Measurements from ENCODE around the gene LRIG1.
A peak's percentile ranks its signal among the peaks of the same experiment; 100 is the strongest.
"Not testable (repeated sequence)": the region's sequence is repeated elsewhere in the genome, so short reads cannot be mapped to it uniquely, and the experiment has no call there.

The LRIG1 gene

DNA sequence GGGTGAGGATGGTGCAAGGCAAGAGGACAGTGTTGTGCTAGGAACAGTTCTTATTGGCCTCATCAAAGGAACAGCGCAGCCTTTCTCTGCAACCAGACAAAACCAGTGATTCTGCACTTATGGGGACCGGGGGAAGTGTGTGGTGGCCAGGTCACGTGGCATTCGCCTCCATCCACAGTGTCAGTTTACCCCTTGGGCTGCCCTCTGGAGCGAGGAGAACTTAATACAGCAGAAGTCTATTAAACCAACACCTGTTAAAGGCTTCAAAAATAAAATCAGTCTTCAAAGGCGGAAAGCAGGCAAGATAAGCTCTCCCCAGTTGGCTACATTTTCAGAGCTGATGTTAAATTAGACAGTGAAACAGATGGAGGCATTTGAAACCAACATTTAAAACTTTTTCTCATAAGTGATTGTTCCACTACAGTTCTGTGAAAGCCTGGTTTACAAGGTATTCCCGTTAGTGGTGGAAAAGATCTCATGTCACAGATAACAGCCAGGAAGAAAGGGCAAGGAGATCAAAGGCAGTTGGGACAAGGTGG lies 75.2 kb downstream of the LRIG1 start:
- no peak for DNase-seq (ENCODE audit: low read depth)
- TF ChIP-seq, protein P1, sequence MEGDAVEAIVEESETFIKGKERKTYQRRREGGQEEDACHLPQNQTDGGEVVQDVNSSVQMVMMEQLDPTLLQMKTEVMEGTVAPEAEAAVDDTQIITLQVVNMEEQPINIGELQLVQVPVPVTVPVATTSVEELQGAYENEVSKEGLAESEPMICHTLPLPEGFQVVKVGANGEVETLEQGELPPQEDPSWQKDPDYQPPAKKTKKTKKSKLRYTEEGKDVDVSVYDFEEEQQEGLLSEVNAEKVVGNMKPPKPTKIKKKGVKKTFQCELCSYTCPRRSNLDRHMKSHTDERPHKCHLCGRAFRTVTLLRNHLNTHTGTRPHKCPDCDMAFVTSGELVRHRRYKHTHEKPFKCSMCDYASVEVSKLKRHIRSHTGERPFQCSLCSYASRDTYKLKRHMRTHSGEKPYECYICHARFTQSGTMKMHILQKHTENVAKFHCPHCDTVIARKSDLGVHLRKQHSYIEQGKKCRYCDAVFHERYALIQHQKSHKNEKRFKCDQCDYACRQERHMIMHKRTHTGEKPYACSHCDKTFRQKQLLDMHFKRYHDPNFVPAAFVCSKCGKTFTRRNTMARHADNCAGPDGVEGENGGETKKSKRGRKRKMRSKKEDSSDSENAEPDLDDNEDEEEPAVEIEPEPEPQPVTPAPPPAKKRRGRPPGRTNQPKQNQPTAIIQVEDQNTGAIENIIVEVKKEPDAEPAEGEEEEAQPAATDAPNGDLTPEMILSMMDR (conservative IDR thresholded peaks at IDR 0.05; ENCODE audit: low read depth, low read length) = no peak
- no peak overlapping the region for H3K4me3 ChIP-seq (ENCODE audit: low read depth, low read length)

DNA sequence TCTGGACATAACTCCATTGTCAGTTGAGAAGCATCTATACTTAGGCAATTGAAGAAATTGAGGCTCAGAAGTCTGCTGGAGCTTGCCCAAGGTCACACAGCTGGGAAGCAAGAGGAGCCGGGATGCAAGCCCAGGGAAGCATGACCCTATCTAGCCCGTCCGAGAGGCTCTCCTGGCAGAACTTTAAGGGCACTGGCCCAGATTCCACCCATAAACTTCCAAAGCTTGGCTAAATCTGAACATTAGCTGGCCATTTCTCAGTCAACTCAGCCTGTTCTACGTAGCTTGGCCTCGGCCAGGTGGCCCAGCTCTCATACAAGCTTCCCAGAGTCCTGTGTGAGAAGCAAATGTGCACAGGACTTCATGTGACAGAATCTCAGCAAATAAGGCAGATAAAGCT lies 75.8 kb downstream of the LRIG1 start:
- H3K4me3 ChIP-seq (ENCODE audit: low read depth, low read length) = no peak overlapping the region
- no peak for DNase-seq (ENCODE audit: low read depth)
- TF ChIP-seq, protein P1 (conservative IDR thresholded peaks at IDR 0.05; ENCODE audit: low read depth, low read length) = no peak

DNA sequence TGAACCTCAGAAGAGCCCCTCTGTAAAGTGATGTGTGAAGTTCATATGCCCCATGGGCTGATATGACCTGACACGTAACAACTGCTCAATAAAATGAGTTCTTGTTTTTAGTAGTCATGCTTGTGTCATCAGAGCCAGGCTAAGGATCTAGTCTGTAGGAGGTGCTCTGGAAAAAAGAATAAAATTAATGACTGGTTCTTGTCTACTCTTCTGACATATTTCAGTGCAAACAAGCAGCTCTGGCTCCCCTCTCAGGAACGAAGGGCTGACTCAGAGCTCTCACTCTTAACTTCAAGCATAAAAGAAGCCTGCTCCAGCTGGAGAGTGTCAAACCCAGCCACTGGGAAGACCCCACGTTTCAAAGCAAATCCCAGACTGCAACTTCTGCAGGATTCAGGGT lies 77.0 kb downstream of the LRIG1 start:
- H3K4me3 ChIP-seq (ENCODE audit: low read depth, low read length) = no peak overlapping the region
- peak; percentile 84 for DNase-seq (ENCODE audit: low read depth)
- TF ChIP-seq, protein P1 (conservative IDR thresholded peaks at IDR 0.05; ENCODE audit: low read depth, low read length) = peak; percentile 26

DNA sequence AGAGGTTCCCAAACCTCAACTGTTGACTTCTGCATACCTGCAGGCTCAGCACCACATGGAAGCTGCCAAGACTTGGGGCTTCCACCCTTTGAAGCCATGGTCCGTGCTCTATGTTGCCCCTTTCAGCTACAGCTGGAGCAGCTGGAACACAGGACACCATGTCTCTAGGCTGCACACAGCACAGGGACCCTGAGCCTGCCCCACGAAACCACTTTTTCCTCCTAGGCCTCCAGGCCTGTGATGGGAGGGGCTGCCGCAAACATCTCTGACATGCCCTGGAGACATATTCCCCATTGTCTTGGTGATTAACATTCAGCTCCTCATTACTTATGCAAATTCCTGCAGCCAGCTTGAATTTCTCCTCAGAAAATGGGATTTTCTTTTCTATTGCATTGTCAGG lies 78.9 kb downstream of the LRIG1 start:
- not testable (repeated sequence) for H3K4me3 ChIP-seq (ENCODE audit: low read depth, low read length); DNase-seq (ENCODE audit: low read depth)

DNA sequence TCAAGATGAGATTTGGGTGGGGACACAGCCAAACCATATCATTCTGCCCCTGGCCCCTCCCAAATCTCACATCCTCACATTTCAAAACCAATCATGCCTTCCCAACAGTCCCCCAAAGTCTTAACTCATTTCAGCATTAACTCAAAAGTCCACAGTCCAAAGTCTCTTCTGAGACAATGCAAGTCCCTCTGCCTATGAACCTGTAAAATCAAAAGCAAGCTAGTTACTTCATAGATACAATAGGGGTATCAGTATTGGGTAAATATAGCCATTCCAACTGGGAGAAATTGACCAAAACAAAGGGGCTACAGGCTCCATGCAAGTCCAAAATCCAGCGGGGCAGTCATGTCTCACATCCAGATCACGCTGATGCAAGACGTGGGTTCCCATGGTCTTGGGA lies 79.7 kb downstream of the LRIG1 start:
- not testable (repeated sequence) for DNase-seq (ENCODE audit: low read depth); H3K4me3 ChIP-seq (ENCODE audit: low read depth, low read length)

DNA sequence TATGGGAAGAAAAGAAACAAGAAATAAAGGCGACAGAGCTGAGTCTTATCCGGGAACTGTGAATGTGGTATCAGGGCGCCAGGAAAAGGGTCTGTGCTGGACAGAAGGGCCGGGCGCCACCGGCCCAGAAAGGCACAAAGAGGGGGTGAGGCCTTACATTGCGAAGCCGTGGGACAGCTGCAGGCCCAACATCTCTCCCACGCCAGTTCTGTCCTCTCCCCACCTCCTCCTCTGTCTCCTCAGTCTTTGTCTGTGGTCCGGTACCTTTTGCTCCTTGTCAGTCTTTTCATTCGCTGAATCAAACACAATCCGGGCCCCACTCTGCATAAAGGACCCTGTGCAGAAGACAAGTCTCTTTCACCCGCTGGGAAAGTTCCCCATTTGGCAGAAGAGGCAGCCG lies 81.8 kb downstream of the LRIG1 start:
- DNase-seq (ENCODE audit: low read depth) = no peak
- TF ChIP-seq, protein P1 (conservative IDR thresholded peaks at IDR 0.05; ENCODE audit: low read depth, low read length) = no peak
- H3K4me3 ChIP-seq (ENCODE audit: low read depth, low read length) = no peak overlapping the region

DNA sequence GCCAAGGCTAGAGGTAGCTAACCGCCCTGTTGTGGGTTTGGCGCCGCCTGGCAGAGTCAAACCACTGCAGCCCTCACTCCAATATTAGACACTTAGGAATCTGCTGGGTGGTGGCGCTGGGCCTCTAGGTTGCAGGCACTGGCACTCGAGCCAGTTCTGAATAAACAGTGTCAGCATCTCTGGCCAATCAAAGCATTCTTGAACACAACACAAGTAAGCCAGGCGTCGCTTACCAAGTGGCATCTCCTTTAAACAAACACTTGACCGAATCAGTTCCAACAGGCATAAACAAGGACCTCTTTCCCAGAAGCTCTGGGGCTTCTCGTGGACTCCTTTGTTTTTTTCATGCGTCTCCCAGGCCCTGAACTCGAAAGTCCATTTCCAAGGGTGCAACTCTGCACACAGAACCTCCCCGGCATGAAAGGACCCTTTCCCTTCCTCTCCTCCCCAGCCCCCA lies 82.3 kb downstream of the LRIG1 start:
- TF ChIP-seq, protein P1 (conservative IDR thresholded peaks at IDR 0.05; ENCODE audit: low read depth, low read length) = no peak
- no peak for DNase-seq (ENCODE audit: low read depth)
- no peak overlapping the region for H3K4me3 ChIP-seq (ENCODE audit: low read depth, low read length)

DNA sequence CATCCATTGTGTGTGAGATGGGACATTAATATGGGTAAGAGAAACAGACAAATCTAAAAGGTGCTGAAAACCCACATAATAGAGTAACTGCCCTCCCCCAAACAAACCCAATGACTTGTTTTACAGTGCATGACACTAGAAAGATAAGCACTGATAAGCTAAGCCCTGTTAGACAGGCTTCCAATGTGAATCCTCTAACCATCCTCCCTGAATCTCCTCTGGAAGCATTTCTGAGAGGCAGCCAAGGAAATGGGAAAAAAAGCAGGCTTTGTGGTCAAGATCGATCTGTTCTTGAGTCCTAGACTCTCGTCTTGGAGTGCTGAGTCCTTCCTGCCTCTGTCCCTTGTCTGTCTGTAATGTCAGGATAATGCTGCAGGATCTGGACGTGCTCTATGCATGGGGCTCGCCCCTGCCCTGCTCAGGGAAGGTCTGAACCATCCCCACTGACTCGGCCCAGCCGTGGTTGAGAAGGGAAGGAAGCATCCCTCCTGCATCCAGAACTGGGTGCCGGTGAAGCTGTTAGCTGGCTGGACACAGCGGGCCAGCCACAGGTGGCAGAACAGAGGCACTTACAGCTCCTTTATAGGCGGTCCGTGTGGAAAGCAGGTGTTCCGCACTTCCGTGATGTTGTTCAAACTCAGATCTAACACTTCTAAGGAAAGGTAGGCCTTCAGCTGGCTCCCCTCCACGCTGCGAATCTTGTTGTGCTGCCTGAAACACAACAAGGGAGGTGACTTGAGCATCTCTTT lies 84.1 kb downstream of the LRIG1 start:
- TF ChIP-seq, protein P1 (conservative IDR thresholded peaks at IDR 0.05; ENCODE audit: low read depth, low read length) = no peak
- H3K4me3 ChIP-seq (ENCODE audit: low read depth, low read length) = no peak overlapping the region
- DNase-seq (ENCODE audit: low read depth) = no peak
